ENCODE data around the gene ZNF37A.
"Not testable (repeated sequence)": the region's sequence is repeated elsewhere in the genome, so short reads cannot be mapped to it uniquely, and the experiment has no call there.

The ZNF37A gene

DNA sequence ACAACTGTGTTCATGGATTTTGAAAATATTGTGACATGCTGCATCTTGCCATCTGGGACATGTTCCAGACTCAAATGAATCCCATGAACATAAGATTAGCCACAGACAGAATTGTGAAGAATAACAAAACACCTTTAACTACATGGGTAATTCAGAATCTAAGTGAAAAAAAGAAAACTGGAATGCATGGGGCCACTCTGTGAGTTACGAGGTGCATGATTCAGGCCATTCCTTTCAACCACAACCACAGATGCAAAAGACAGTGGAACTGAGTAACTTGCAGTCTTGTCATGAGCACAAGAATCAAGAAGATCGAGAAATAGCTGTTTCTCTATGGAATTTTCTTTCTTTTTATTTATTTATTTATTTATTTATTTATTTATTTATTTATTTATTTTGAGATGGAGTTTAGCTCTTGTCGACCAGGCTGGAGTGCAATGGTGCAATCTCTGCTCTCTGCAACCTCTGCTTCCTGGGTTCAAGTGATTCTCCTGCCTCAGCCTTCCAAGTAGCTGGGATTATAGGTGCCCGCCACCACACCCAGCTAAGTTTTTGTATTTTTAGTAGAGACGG, 56.8 kb downstream of the ZNF37A start:
- DNase-seq, result not testable (repeated sequence)

DNA sequence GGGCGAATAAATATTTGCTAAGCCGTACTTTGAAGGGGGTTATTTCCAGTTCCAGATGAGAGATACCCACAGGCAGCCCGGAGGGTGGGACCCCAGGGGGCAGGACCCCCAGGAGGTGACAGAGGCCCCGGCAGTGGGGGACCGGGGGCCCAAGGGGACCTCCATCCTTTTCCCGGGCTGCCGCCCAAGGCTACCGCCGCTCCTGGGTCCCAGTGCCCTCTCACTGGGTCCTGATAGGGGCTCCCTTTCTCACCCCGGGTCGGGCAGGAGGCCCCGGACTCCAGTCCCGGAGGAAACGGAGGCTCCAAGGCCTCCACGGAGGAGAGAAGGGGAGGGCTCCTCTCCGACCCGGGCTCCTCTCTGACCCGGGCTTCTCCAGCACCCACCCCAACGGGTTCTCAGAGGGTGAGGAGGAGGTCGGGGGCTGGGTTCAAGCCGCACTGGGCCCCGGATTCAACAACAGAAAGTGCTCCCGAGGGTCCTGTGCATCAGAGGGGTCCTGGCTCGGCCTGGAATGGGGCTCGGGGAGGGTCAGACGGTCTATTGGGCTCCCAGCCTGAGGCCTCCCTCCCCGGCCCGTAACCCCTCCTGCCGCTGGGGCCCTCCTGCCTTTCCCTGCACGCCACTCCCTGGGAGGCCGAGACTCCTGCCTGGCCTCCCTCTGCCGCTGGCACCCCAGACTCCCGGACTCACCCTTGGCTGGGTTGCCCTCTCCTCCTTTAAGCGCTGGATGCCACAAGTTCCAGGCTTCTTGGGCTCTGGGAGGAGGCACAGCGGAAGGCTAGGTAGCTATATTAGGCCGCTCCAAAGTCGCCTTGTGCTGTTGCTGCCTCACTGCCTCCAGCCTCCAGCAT, 62.5 kb downstream of the ZNF37A start:
- DNase-seq, result no peak

DNA sequence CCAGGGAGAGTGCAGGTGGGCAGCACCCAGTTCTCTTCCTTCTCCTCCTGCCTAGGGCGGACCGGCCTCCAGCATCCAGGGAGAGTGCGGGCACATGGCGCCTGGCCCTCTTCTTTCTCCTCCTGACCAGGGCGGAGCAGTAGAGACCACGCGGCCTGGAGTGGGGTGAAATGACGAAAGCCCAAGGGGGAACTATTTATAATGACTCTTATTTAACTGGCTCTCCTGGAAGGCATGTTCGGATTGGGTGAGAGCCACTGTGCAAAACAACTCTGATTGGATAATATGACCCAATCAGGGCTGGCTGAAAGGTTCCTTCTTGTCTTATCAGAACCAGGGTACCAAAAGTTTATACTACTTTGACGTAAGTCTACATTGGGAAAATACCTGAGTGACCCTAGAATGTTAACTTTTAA, 63.1 kb downstream of the ZNF37A start:
- DNase-seq, result no peak

DNA sequence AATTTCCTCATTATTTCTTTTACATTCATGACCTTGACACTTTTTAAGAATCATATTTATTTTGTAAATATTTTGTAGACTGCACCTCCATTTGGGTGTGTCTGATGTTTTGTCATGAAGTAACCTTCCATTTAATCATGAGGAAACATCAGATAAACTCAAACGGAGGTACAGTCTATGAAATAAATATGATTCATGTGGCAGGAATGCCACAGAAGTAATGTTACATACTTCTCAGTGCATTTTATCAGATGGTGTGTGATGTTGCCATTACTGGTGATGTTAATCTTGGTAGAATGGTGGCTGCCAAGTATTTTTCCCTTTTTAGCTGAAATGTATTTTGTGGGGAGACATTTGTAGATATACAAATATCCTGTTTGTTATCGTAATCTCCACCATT, 64.9 kb downstream of the ZNF37A start:
- no peak for DNase-seq

DNA sequence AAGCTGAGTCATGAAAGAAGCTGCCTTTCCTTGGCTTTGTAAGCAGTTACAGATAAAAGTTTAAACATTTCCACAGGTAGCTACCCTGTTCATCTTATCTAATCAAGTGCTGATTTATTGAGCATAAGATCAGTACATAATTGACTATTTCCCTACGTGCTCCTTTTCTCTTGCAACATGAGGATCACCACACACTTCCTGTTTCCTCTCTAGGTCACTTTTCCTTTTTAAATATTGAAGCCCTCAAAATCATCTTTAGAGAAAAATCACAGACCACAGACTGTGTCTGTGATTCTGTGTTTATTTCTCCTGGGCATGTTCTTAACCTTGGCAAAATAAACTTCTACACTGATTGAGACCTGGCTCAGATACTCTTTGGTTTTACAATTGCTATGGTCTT, 69.5 kb downstream of the ZNF37A start:
- DNase-seq, result no peak

DNA sequence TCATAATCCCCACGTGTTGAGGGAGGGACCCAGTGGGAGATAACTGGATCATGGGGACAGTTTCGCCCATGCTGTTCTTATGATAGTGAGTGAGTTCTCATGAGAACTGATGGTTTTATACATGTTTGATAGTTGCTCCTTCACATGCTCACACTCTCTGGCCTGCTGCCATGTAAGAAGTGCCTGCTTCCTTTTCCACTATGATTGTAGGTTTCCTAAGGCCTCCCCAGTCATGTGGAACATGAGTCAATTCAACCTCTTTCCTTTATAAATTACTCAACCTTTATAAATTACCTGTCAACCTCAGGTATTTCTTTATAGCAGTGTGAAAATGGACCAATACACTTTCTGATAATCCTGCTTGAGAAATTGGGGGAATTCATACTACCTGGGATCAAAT, 80.2 kb downstream of the ZNF37A start:
- no peak for DNase-seq

DNA sequence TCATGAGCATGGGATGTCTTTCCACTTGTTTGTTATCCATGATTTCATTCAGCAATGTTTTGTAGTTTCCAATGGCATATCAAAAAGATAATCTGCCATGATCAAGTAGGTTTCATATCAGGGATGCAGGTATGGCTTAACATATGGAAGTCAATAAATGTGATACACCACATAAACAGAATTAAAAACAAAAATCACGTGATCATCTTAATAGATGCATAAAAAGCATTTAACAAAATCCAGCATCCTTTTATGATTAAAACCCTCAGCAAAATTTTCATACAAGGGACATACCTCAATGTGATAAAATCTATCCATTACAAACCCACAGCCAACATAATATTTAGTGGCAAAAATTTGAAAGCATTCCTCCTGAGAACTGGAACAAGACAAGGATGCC, 90.3 kb downstream of the ZNF37A start:
- no peak for DNase-seq

All from bone marrow (tissue), 2 donors.